B cell (primary cell): ENCODE results near the gene CD72. TPM values are rescaled to one million over a fixed set of nuclear protein-coding genes. Genes with fewer than 3 reads are reported as not detected.
"Not testable (repeated sequence)": the region's sequence is repeated elsewhere in the genome, so short reads cannot be mapped to it uniquely, and the experiment has no call there.

Experiments used
- ATAC-seq: fragments of 200-7000 bp; cut with Tn5 transposase; one replicate; pipeline ENCODE4 v1.10.0; 2021; ENCODE audit warnings: low read depth, mild to moderate bottlenecking, moderate number of reproducible peaks, moderate library complexity
- CTCF ChIA-PET: fragments of 350-600 bp; sonication (Branson Sonifier 250); formaldehyde crosslinking; loops from one replicate; lab custom pipeline; 2021; ENCODE audit warnings: antibody characterized with exemption, inconsistent platforms; lab: Charles Lee
- POLR2A ChIA-PET: fragments of 350-600 bp; sonication (Branson Sonifier 250); formaldehyde crosslinking; loops from one replicate; lab custom pipeline; 2021; ENCODE audit warnings: antibody characterized with exemption; lab: Charles Lee
- DNase-seq: peaks from one replicate; pipeline ENCODE4 v3.0.0; 2013
- H2AFZ ChIP-seq: 2 replicates; pipeline ENCODE4 v1.6.1; 2012; ENCODE audit warnings: mild to moderate bottlenecking, low read depth, low read length; ENCODE audit not compliant: insufficient read depth, poor library complexity, severe bottlenecking
- H3K27ac ChIP-seq, 2 donors: 1 replicate in 1 of 2; 2 replicates in 1 of 2; pipeline ENCODE4 v1.5.1; 2012 to 2013; ENCODE audit warnings: low read length in 2 of 2, mild to moderate bottlenecking in 2 of 2, moderate library complexity in 1 of 2
- H3K27me3 ChIP-seq, 4 experiments: fragments of 200-600 bp in 1 of 4; sonication (generic) in 1 of 4; replicated peaks in 1 of 4; 1 replicate in 2 of 4; 2 replicates in 2 of 4; pipeline versions ENCODE4 v1.6.1 to v1.7.0; 2013 to 2016; ENCODE audit warnings: low read length in 3 of 4, mild to moderate bottlenecking in 2 of 4, mixed read lengths in 1 of 4, moderate library complexity in 1 of 4; ENCODE audit not compliant: insufficient read depth in 4 of 4, control insufficient read depth in 3 of 4; ENCODE audit errors: control extremely low read depth in 1 of 4
- H3K36me3 ChIP-seq, 2 experiments: replicated peaks in 1 of 2; 1 replicate in 1 of 2; 2 replicates in 1 of 2; pipeline versions ENCODE4 v1.6.1 to v1.7.1; 2013; ENCODE audit warnings: low read length in 1 of 2; ENCODE audit not compliant: insufficient read depth in 2 of 2, control insufficient read depth in 1 of 2; ENCODE audit errors: control extremely low read depth in 1 of 2, extremely low read depth in 1 of 2
- H3K4me1 ChIP-seq, 2 donors: fragments of 200-600 bp in 1 of 2; sonication (generic) in 1 of 2; 1 replicate in 1 of 2; 2 replicates in 1 of 2; pipeline versions ENCODE4 v1.5.1 to v1.6.1; 2013 to 2017; ENCODE audit warnings: low read length in 2 of 2; ENCODE audit not compliant: control insufficient read depth in 2 of 2, insufficient read depth in 2 of 2
- H3K4me2 ChIP-seq: replicated peaks from 2 replicates; pipeline ENCODE3; 2012; ENCODE audit warnings: mild to moderate bottlenecking, low read depth, low read length; ENCODE audit not compliant: poor library complexity, severe bottlenecking
- H3K4me3 ChIP-seq, 5 experiments: fragments of 200-600 bp in 1 of 5; sonication (generic) in 1 of 5; 1 replicate in 3 of 5; 2 replicates in 2 of 5; pipeline versions ENCODE4 v1.5.1 to v1.7.0; 2011 to 2016; ENCODE audit warnings: low read length in 4 of 5, mild to moderate bottlenecking in 4 of 5, low read depth in 2 of 5, control low read depth in 1 of 5, moderate library complexity in 1 of 5; ENCODE audit not compliant: insufficient read depth in 1 of 5; ENCODE audit errors: control extremely low read depth in 1 of 5, extremely low read depth in 1 of 5
- H3K79me2 ChIP-seq: fragments of 200-600 bp; sonication (generic); one replicate; pipeline ENCODE4 v1.6.0; 2016; ENCODE audit warnings: low read length; ENCODE audit not compliant: control insufficient read depth, insufficient read depth
- H3K9ac ChIP-seq: fragments of 200-600 bp; sonication (generic); 2 replicates; pipeline ENCODE4 v1.6.1; 2017; ENCODE audit warnings: mild to moderate bottlenecking, low read length, moderate library complexity
- H3K9me3 ChIP-seq, 3 donors: one replicate each; pipeline versions ENCODE4 v1.6.1 to v1.7.1; 2013; ENCODE audit warnings: low read length in 2 of 3; ENCODE audit not compliant: control insufficient read depth in 2 of 3, insufficient read depth in 1 of 3; ENCODE audit errors: control extremely low read depth in 1 of 3
- H4K20me1 ChIP-seq: 2 replicates; pipeline ENCODE4 v1.6.0; 2012; ENCODE audit warnings: mild to moderate bottlenecking, low read length; ENCODE audit not compliant: insufficient read depth, control insufficient read depth, poor library complexity, severe bottlenecking
- H3K27ac Mint-ChIP-seq: one replicate; pipeline ENCODE4 v1.8.0; 2021; ENCODE audit warnings: mixed read lengths
- H3K27me3 Mint-ChIP-seq: one replicate; pipeline ENCODE4 v1.8.0; 2021; ENCODE audit warnings: mixed read lengths
- H3K4me1 Mint-ChIP-seq: one replicate; pipeline ENCODE4 v1.8.0; 2021; ENCODE audit warnings: mixed read lengths
- H3K4me3 Mint-ChIP-seq: one replicate; pipeline ENCODE4 v1.8.0; 2021; ENCODE audit warnings: mixed read lengths
- H3K9me3 Mint-ChIP-seq: one replicate; pipeline ENCODE4 v1.8.0; 2022; ENCODE audit warnings: mixed read lengths; ENCODE audit not compliant: insufficient read depth
- EZH2 ChIP-seq: IDR thresholded peaks from 2 replicates; pipeline ENCODE4 v1.6.1; 2012; ENCODE audit warnings: borderline replicate concordance, low read depth, mild to moderate bottlenecking, moderate library complexity, low read length; ENCODE audit not compliant: insufficient read depth, poor library complexity, severe bottlenecking
- WGBS: methylation state at CpG from one replicate; pipeline ENCODE4 v1.1.5; 2013; ENCODE audit warnings: missing lambda C conversion rate; ENCODE audit not compliant: insufficient coverage; 5-methylcytosine and 5-hydroxymethylcytosine counted together
- intact Hi-C: fragments of 100-400 bp; cut with micrococcal nuclease; formaldehyde crosslinking; loops from one replicate; pipeline ENCODE4 v1.10.0; 2022
- polyA plus RNA-seq: library from polyadenylated mRNA; depleted of rRNA; stranded (reverse); fragments of >200 nt; gene quantifications from 2 replicates; pipeline ENCODE4 v1.2.3, GENCODE V29; 2012
- total RNA-seq, 2 donors: library from RNA; stranded (reverse); fragments of 120-200 nt in 1 of 2; gene quantifications; 1 replicate in 1 of 2; 2 replicates in 1 of 2; pipeline versions ENCODE4 v1.2.3 to v1.2.4, GENCODE V29; 2013 to 2022
- TF ChIP-seq, protein P1 (sequence below): fragments of 200-600 bp; IDR thresholded peaks from one replicate; pipeline ENCODE4 v1.8.0; 2022; ENCODE audit warnings: antibody characterized with exemption, mild to moderate bottlenecking

CD72 gene
- total and polyA plus RNA-seq, 2 donors (not counting 1 experiment from before 2014, with no cell fraction given) = 94.6 to 436 TPM

DNA sequence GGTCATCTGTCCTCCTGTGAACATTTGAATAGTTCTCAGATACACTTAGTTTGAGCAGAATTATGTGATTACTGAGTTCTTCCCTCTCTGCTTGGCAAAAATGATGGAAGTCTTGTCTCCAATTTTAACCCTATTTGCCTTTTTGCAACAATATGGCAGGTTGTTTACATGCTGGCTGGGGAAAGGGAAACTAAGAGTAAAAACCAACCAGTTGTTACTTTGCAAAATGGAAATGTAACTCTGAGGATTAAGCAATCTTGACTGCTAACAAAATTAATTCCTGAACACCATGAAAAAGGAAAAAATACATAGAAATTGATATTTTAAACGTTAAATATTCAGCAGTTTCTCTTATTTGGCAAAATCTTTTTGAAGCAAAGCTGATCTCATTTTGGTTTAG lies 21.4 kb upstream of the CD72 start:
- Histone ChIP-seq H4K20me1 (no peaks in the 10 kb centered on the region), H3K9me3 (peaks cover 0 to 3% (median 0%) of the 10 kb centered on the region in 3 donors), H3K9ac (no peak overlapping the region), H3K4me1 (peaks cover 89 to 98% of the 10 kb centered on the region in 2 donors), H3K4me2 (peak overlapping the region; percentile 35), H3K4me3 (no peak overlapping the region), H3K27ac (peak overlapping the region; percentile 88 to 95), H3K36me3 (peaks cover 0 to 12% of the 10 kb centered on the region in 2 experiments), H3K79me2 (peaks cover 46% of the 10 kb centered on the region), H3K27me3 (no peaks in the 10 kb centered on the region), H2AFZ (no peak overlapping the region)
- no peak for TF ChIP-seq EZH2
- TF ChIP-seq, protein P1, sequence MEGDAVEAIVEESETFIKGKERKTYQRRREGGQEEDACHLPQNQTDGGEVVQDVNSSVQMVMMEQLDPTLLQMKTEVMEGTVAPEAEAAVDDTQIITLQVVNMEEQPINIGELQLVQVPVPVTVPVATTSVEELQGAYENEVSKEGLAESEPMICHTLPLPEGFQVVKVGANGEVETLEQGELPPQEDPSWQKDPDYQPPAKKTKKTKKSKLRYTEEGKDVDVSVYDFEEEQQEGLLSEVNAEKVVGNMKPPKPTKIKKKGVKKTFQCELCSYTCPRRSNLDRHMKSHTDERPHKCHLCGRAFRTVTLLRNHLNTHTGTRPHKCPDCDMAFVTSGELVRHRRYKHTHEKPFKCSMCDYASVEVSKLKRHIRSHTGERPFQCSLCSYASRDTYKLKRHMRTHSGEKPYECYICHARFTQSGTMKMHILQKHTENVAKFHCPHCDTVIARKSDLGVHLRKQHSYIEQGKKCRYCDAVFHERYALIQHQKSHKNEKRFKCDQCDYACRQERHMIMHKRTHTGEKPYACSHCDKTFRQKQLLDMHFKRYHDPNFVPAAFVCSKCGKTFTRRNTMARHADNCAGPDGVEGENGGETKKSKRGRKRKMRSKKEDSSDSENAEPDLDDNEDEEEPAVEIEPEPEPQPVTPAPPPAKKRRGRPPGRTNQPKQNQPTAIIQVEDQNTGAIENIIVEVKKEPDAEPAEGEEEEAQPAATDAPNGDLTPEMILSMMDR = no peak
- intact Hi-C loops = no loop called here
- Mint-ChIP-seq H3K27ac (peak overlapping the region; percentile 88), H3K27me3 (no peaks in the 10 kb centered on the region), H3K4me3 (peak overlapping the region; percentile 51), H3K9me3 (no peaks in the 10 kb centered on the region), H3K4me1 (peaks cover 86% of the 10 kb centered on the region)
- CTCF ChIA-PET = interaction anchor here (0.6 to 15.0 kb wide), 8 partner anchors 8 to 105 kb away, joined by 3 to 357 read pairs (median 5); partner anchors contain the start of genes CCDC107, CD72, RMRP and SIT1
- DNase-seq = no peak
- ATAC-seq = no peak
- POLR2A ChIA-PET = interaction anchor here (0.8 to 2.1 kb wide), 4 partner anchors 17 to 117 kb away, joined by 4 to 15 read pairs (median 5); partner anchors contain the start of genes CCDC107, CD72 and RMRP
- no CpG with 5 or more reads among the region's 1 CpG for WGBS

- Mint-ChIP-seq H3K27ac (peak overlapping the region; percentile 88), H3K4me1 (peaks cover 85% of the 10 kb centered on the region), H3K4me3 (peak overlapping the region; percentile 51)
- ChIA-PET CTCF (interaction anchor here (0.6 to 15.0 kb wide), 7 partner anchors 8 to 106 kb away, joined by 3 to 357 read pairs (median 5); partner anchors contain the start of genes CCDC107, CD72 and RMRP), POLR2A (interaction anchor here (0.8 to 2.1 kb wide), 4 partner anchors 18 to 117 kb away, joined by 4 to 15 read pairs (median 5); partner anchors contain the start of genes CCDC107, CD72 and RMRP)
- H3K27me3 Mint-ChIP-seq, H3K9me3 ChIP-seq, ATAC-seq, H3K36me3 ChIP-seq, H2AFZ ChIP-seq, H3K4me3 ChIP-seq, intact Hi-C loops, DNase-seq, H3K9me3 Mint-ChIP-seq, H4K20me1 ChIP-seq, H3K27me3 ChIP-seq: not testable (repeated sequence)
- Histone ChIP-seq H3K4me2 (peak overlapping the region; percentile 35), H3K27ac (peak overlapping the region; percentile 88 to 95), H3K9ac (peak overlapping the region; percentile 14), H3K4me1 (peaks cover 89 to 98% of the 10 kb centered on the region in 2 donors), H3K79me2 (peaks cover 44% of the 10 kb centered on the region)
- no CpG with 5 or more reads among the region's 1 CpG for WGBS
Observed at GRCh38 chr9:35639225-35639624, 21.0 kb upstream of the CD72 start.

- WGBS = 10% methylated on average over 2 of the region's 8 CpGs
- H3K9me3 Mint-ChIP-seq, H3K27me3 Mint-ChIP-seq, H2AFZ ChIP-seq, intact Hi-C loops, ATAC-seq, H3K9me3 ChIP-seq, H3K27me3 ChIP-seq, H3K4me3 ChIP-seq, H3K9ac ChIP-seq, H4K20me1 ChIP-seq, H3K36me3 ChIP-seq: not testable (repeated sequence)
- H3K27ac Mint-ChIP-seq = peak overlapping the region; percentile 91
- Histone ChIP-seq H3K4me1 (peaks cover 90 to 94% of the 10 kb centered on the region in 2 donors), H3K79me2 (peaks cover 39% of the 10 kb centered on the region), H3K4me2 (peak overlapping the region; percentile 35), H3K27ac (peak overlapping the region; percentile 88 to 95)
- DNase-seq = peak; percentile 51
- peak overlapping the region; percentile 68 for H3K4me3 Mint-ChIP-seq
- CTCF ChIA-PET = interaction anchor here (0.7 to 15.0 kb wide), 7 partner anchors 10 to 90 kb away, joined by 3 to 357 read pairs (median 3); partner anchors contain the start of gene CD72
- H3K4me1 Mint-ChIP-seq = peaks cover 88% of the 10 kb centered on the region
- POLR2A ChIA-PET = interaction anchor here (1.1 to 2.1 kb wide), 4 partner anchors 9 to 22 kb away, joined by 4 to 15 read pairs (median 6); partner anchors contain the start of genes CCDC107, CD72 and RMRP
Observed at GRCh38 chr9:35638751-35639150, 20.5 kb upstream of the CD72 start.
